Uterus (tissue), 4 donors: Measurements from ENCODE around the gene FHIT. TPM values are rescaled to one million over a fixed set of nuclear protein-coding genes. Genes with fewer than 3 reads are reported as not detected.

Experiments
- DNase-seq, 2 donors: peaks; one replicate each; pipeline ENCODE4 v3.0.0-alpha.2; 2019 to 2020
- H3K27ac ChIP-seq, 2 donors: fragments of 200-600 bp; sonication (generic); 1 replicate in 1 of 2; 2 replicates in 1 of 2; pipeline ENCODE4 v1.5.1; 2016 to 2018
- H3K27me3 ChIP-seq, 2 donors: fragments of 200-600 bp; sonication (generic); one replicate each; pipeline ENCODE4 v1.5.1; 2018 to 2019; ENCODE audit warnings: control low read depth in 1 of 2
- H3K36me3 ChIP-seq, 2 donors: fragments of 200-600 bp; sonication (generic); one replicate each; pipeline ENCODE4 v1.5.1; 2019; ENCODE audit warnings: control low read depth in 1 of 2
- H3K4me1 ChIP-seq, 2 donors: fragments of 200-600 bp; sonication (generic); one replicate each; pipeline ENCODE4 v1.5.1; 2018 to 2019; ENCODE audit warnings: control low read depth in 1 of 2
- H3K4me3 ChIP-seq, 2 donors: fragments of 200-600 bp; sonication (generic); 1 replicate in 1 of 2; 2 replicates in 1 of 2; pipeline ENCODE4 v1.5.1; 2018 to 2019; ENCODE audit warnings: mild to moderate bottlenecking in 1 of 2
- H3K9me3 ChIP-seq, 2 donors: fragments of 200-600 bp; sonication (generic); one replicate each; pipeline ENCODE4 v1.5.1; 2019; ENCODE audit warnings: control low read depth in 1 of 2
- CTCF ChIP-seq, 4 experiments: fragments of 200-600 bp in 2 of 4; fragments of 450-650 bp in 2 of 4; sonication (generic) in 2 of 4; IDR thresholded peaks; one replicate each; pipeline ENCODE4 v1.5.1; 2016 to 2019; ENCODE audit warnings: antibody characterized with exemption in 4 of 4, mild to moderate bottlenecking in 2 of 4, moderate library complexity in 1 of 4
- POLR2A ChIP-seq, 2 donors: fragments of 450-650 bp; IDR thresholded peaks; one replicate each; pipeline ENCODE4 v1.6.1; 2016; ENCODE audit warnings: antibody characterized with exemption in 2 of 2, mild to moderate bottlenecking in 1 of 2, moderate library complexity in 1 of 2
- intact Hi-C: fragments of 100-400 bp; cut with DNase I; formaldehyde crosslinking; loops from one replicate; pipeline ENCODE4 v1.15.1; 2023; ENCODE audit warnings: low total_unique reads
- total RNA-seq, 4 donors: library from RNA; depleted of rRNA in 3 of 4; stranded (reverse); fragments of >200 nt in 3 of 4; gene quantifications; one replicate each; pipeline versions ENCODE4 v1.1.0 to v1.2.4, GENCODE V29; 2014 to 2023
- donor health status: DM: yes; HTN: yes; CAD: no.

Gene FHIT
- total RNA-seq, 4 donors from 2014 or later = 1.3 to 15.2 (median 7.3) TPM

GRCh38 chr3:60954048-60954447 is 297.2 kb downstream of the FHIT start:
- H3K9me3 ChIP-seq = no peaks in the 10 kb centered on the region
- no peaks in the 10 kb centered on the region for H3K27me3 ChIP-seq
- no peak for TF ChIP-seq CTCF (IDR thresholded peaks at IDR 0.05)
- TF ChIP-seq POLR2A (IDR thresholded peaks at IDR 0.05) = no peak
- H3K36me3 ChIP-seq = no peaks in the 10 kb centered on the region
- H3K4me1 ChIP-seq = no peaks in the 10 kb centered on the region
- no peak overlapping the region for H3K4me3 ChIP-seq
- DNase-seq = no peak
- intact Hi-C loops = no loop called here
- no peak overlapping the region for H3K27ac ChIP-seq

- Histone ChIP-seq H3K27ac (no peak overlapping the region), H3K4me1 (no peaks in the 10 kb centered on the region), H3K27me3 (no peaks in the 10 kb centered on the region), H3K36me3 (no peaks in the 10 kb centered on the region), H3K9me3 (no peaks in the 10 kb centered on the region), H3K4me3 (no peak overlapping the region)
- no peak for DNase-seq
- intact Hi-C loops = no loop called here
- TF ChIP-seq POLR2A (IDR thresholded peaks at IDR 0.05) = no peak
- TF ChIP-seq CTCF (IDR thresholded peaks at IDR 0.05) = no peak
Measured at GRCh38 chr3:60953351-60953750, 297.9 kb downstream of the FHIT start.

- H3K27ac ChIP-seq = no peak overlapping the region
- no peaks in the 10 kb centered on the region for H3K36me3 ChIP-seq
- DNase-seq = no peak
- H3K4me1 ChIP-seq = no peaks in the 10 kb centered on the region
- no peaks in the 10 kb centered on the region for H3K27me3 ChIP-seq
- no peak overlapping the region for H3K4me3 ChIP-seq
- intact Hi-C loops = no loop called here
- H3K9me3 ChIP-seq = no peaks in the 10 kb centered on the region
- TF ChIP-seq POLR2A (IDR thresholded peaks at IDR 0.05) = no peak
- no peak for TF ChIP-seq CTCF (IDR thresholded peaks at IDR 0.05)
Measured at GRCh38 chr3:60952055-60952454, 299.2 kb downstream of the FHIT start.

GRCh38 chr3:60949146-60949545 is 302.1 kb downstream of the FHIT start:
- Histone ChIP-seq H3K36me3 (no peaks in the 10 kb centered on the region), H3K9me3 (no peaks in the 10 kb centered on the region), H3K4me1 (no peaks in the 10 kb centered on the region), H3K27me3 (no peaks in the 10 kb centered on the region), H3K27ac (no peak overlapping the region), H3K4me3 (no peak overlapping the region)
- DNase-seq = no peak
- TF ChIP-seq CTCF (IDR thresholded peaks at IDR 0.05) = no peak
- no peak for TF ChIP-seq POLR2A (IDR thresholded peaks at IDR 0.05)
- intact Hi-C loops = no loop called here

GRCh38 chr3:60948488-60948887 is 302.8 kb downstream of the FHIT start:
- Histone ChIP-seq H3K4me1 (no peaks in the 10 kb centered on the region), H3K36me3 (no peaks in the 10 kb centered on the region), H3K27ac (no peak overlapping the region), H3K27me3 (no peaks in the 10 kb centered on the region), H3K4me3 (no peak overlapping the region), H3K9me3 (no peaks in the 10 kb centered on the region)
- TF ChIP-seq POLR2A (IDR thresholded peaks at IDR 0.05) (no peak), CTCF (IDR thresholded peaks at IDR 0.05) (no peak)
- intact Hi-C loops = no loop called here
- no peak for DNase-seq
